NT2/D1 (cell line): ENCODE measurements around the gene UBE2F.

ENCODE experiments used
- DNase-seq: peaks from one replicate; pipeline ENCODE4 v3.0.0-alpha.2; 2011; ENCODE audit warnings: low read depth, low spot score
- H3K27me3 ChIP-seq: 2 replicates; pipeline ENCODE4 v1.6.0; 2011; ENCODE audit warnings: mild to moderate bottlenecking; ENCODE audit not compliant: insufficient read length, insufficient read depth
- H3K36me3 ChIP-seq: 2 replicates; pipeline ENCODE4 v1.6.1; 2011; ENCODE audit warnings: mild to moderate bottlenecking, low read length, mixed read lengths; ENCODE audit not compliant: insufficient read depth, insufficient read length
- H3K4me1 ChIP-seq: 2 replicates; pipeline ENCODE4 v1.5.1; 2011; ENCODE audit not compliant: insufficient read depth, insufficient read length
- H3K4me3 ChIP-seq: 2 replicates; pipeline ENCODE4 v1.5.1; 2011; ENCODE audit warnings: low read depth; ENCODE audit not compliant: insufficient read length
- H3K9ac ChIP-seq: 2 replicates; pipeline ENCODE4 v1.6.0; 2011; ENCODE audit warnings: low read depth; ENCODE audit not compliant: insufficient read length
- H3K9me3 ChIP-seq: 2 replicates; pipeline ENCODE4 v1.5.1; 2011; ENCODE audit warnings: mild to moderate bottlenecking, low read length; ENCODE audit not compliant: insufficient read depth
- SUZ12 ChIP-seq: IDR thresholded peaks from 2 replicates; pipeline ENCODE4 v1.6.1; 2011; ENCODE audit not compliant: insufficient read length, insufficient read depth; ENCODE audit errors: extremely low read depth
- YY1 ChIP-seq: IDR thresholded peaks from 2 replicates; pipeline ENCODE4 v1.6.1; 2011; ENCODE audit not compliant: insufficient read length, insufficient read depth
- ZNF274 ChIP-seq: IDR thresholded peaks from 2 replicates; pipeline ENCODE4 v1.6.1; 2011; ENCODE audit warnings: mild to moderate bottlenecking, low read depth, low read length

The UBE2F gene

DNA sequence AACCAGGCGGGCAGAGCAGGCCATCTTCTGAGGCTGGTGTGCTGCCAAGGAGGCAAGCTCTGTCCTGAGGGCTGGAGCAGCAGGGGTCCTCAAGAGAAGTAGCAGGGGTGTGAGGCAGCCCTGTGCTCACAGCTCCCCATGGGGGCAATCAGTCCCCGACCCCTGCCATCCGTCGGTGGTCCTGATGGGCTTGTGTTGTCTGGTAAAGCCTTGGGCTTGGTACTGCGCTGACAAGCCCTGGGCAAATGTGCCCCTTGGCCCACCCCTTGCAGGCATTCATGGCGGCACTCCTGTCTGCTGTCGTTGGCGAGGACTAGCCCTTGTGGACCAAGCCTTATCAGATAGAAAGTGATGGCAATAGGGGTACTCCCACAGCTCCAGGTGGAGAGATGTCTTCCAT lies 71.4 kb downstream of the UBE2F start:
- TF ChIP-seq SUZ12: no peak
- no peak for TF ChIP-seq YY1
- no peak for TF ChIP-seq ZNF274
- Histone ChIP-seq H3K36me3 (peaks cover 75% of the 10 kb centered on the region), H3K4me1 (no peaks in the 10 kb centered on the region), H3K9me3 (no peaks in the 10 kb centered on the region), H3K27me3 (no peaks in the 10 kb centered on the region), H3K4me3 (no peak overlapping the region), H3K9ac (no peak overlapping the region)
- no peak for DNase-seq

- no peak for DNase-seq
- Histone ChIP-seq H3K9ac (no peak overlapping the region), H3K36me3 (peaks cover 67% of the 10 kb centered on the region), H3K27me3 (no peaks in the 10 kb centered on the region), H3K9me3 (no peaks in the 10 kb centered on the region), H3K4me3 (no peak overlapping the region), H3K4me1 (no peaks in the 10 kb centered on the region)
- TF ChIP-seq YY1: no peak
- no peak for TF ChIP-seq SUZ12
- no peak for TF ChIP-seq ZNF274
These were observed 72.3 kb downstream of the UBE2F start for GRCh38 chr2:238039151-238039550.

DNA sequence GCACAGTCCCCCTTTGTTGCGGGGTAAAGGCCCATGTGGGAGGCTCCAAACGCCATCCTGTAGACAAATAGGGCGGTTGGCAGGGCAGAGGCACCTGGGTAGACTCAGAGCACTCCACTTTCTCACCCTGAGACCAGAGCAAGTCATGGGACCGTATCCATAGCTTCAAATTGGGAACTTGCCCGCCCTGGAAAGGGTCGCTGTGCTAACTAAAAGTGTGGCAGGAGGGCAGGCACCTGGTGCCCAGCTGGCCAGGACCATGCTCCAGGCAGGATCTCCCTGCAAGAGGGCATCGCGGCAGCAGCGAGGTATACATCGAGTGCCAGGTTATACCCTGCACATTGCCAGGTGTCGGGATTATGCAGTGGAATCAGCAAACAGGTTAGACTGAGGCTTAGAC lies 73.2 kb downstream of the UBE2F start:
- H3K9me3 ChIP-seq: no peaks in the 10 kb centered on the region
- no peak for DNase-seq
- H3K4me3 ChIP-seq: no peak overlapping the region
- no peak overlapping the region for H3K9ac ChIP-seq
- H3K36me3 ChIP-seq: peaks cover 66% of the 10 kb centered on the region
- no peaks in the 10 kb centered on the region for H3K27me3 ChIP-seq
- H3K4me1 ChIP-seq: no peaks in the 10 kb centered on the region
- TF ChIP-seq SUZ12: no peak
- no peak for TF ChIP-seq ZNF274
- TF ChIP-seq YY1: no peak

DNA sequence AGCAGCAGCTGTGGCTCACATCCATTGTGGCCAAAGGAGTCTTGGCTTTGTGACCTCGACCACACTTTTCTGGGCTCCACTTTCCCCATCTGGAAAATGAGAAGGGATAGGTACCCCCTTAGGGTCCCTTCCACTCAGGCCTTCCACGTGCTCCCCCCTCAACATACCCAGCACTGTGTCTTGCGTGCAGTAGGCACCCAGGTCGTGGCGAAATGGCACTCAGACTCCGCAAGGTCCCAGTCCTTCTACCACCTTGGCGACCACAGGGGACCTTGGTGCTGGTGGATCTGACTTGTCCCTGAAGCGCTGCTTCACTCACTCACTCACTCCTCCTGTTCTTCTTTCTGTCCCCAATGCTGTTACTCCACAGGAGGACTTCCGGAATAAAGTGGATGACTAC lies 74.1 kb downstream of the UBE2F start:
- Histone ChIP-seq H3K9me3 (no peaks in the 10 kb centered on the region), H3K9ac (no peak overlapping the region), H3K4me1 (no peaks in the 10 kb centered on the region), H3K27me3 (no peaks in the 10 kb centered on the region), H3K36me3 (peaks cover 61% of the 10 kb centered on the region), H3K4me3 (no peak overlapping the region)
- DNase-seq: no peak
- TF ChIP-seq YY1: no peak
- TF ChIP-seq ZNF274: no peak
- no peak for TF ChIP-seq SUZ12

DNA sequence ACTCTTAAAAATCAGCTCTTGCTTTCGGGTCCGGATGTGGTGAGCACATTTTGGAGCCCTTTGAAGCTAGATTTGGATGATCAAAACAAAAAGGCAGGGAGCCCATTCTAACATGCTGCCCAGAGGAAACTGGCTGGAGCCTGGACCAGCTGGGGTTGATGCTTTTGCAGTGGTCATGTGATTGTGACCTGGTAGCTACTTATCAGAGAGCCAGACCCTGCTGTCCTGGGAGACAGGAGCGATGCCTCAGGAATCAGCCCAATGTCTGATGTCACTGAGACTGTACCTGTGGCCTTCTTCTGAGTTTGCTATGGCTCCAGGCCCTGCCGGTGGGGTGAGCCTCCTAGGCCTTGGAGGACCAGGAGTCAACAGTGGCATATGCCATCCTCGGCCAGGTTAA lies 75.3 kb downstream of the UBE2F start:
- Histone ChIP-seq H3K4me1 (no peaks in the 10 kb centered on the region), H3K9ac (no peak overlapping the region), H3K27me3 (no peaks in the 10 kb centered on the region), H3K4me3 (no peak overlapping the region), H3K36me3 (peaks cover 52% of the 10 kb centered on the region), H3K9me3 (no peaks in the 10 kb centered on the region)
- no peak for TF ChIP-seq YY1
- no peak for TF ChIP-seq SUZ12
- TF ChIP-seq ZNF274: no peak
- no peak for DNase-seq

DNA sequence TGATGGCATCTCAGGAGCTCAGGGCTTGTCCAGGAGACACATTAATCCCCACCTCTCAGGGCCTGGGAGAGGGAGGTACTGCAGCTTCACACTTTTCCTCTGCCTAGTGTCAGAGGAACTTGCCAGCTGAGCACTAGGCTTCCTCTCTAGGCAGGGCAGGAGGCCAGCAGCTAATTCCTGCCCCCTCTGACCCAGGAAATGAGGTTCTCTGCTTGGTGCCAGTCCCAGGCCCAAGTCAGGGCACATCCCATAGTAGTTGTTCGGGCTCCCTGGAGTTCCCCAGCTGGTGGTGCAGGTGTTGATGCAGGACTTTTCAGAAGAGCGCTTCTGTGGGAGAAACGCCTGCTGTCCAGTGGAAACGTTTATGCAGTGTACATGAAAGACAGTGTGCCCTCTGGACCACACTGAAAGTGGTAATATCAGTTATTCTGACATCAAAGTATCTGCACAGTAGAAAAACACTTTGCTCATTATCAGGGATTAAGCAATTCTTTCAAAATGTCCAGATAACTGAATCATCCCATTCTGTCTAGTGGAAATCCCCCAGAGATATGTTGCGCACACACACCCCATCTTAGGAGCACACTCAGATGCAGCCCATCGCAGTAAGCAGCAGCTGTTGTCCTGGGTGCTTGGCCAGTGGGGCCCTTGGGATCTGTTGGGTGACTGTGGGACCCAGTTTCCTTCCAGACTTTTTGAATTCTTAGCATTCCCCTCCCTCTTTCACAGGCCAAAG lies 76.2 kb downstream of the UBE2F start:
- no peaks in the 10 kb centered on the region; the same call in 1 of the 2 replicates for H3K9me3 ChIP-seq
- H3K36me3 ChIP-seq: peaks cover 43% of the 10 kb centered on the region
- H3K27me3 ChIP-seq: no peaks in the 10 kb centered on the region
- DNase-seq: no peak
- H3K4me3 ChIP-seq: no peak overlapping the region
- H3K4me1 ChIP-seq: no peaks in the 10 kb centered on the region
- no peak overlapping the region for H3K9ac ChIP-seq
- TF ChIP-seq YY1 (no peak), ZNF274 (no peak), SUZ12 (no peak)

DNA sequence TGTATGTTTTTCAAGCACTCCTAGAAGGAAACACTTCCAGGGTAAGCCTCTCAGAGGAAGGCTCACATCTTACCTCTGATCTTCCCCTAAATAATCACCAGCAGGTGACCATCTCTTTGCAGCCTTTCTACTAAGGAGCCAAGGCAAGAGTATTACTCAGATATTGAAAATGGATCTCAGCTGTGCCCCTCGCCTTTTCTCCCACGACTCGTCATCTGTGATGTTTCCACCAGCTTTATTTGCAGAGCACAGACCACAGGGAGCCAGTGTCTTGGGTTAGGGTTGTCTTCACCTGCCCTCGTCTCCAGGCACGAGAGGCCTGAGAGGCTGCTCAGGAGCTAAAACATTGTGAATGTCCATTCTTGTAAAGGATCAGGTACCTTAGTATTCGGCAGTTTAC lies 77.0 kb downstream of the UBE2F start:
- Histone ChIP-seq H3K36me3 (peaks cover 36% of the 10 kb centered on the region), H3K9me3 (no peaks in the 10 kb centered on the region; the same call in 1 of the 2 replicates), H3K4me3 (no peak overlapping the region), H3K9ac (no peak overlapping the region), H3K4me1 (no peaks in the 10 kb centered on the region), H3K27me3 (no peaks in the 10 kb centered on the region)
- no peak for DNase-seq
- TF ChIP-seq YY1 (no peak), ZNF274 (no peak), SUZ12 (no peak)
